ENCODE results near the gene PIKFYVE.

Gene PIKFYVE

GRCh38 chr2:208359632-208359986 lies 93.6 kb downstream of the PIKFYVE start:
- no peak for TF ChIP-seq CTCF (IDR thresholded peaks at IDR 0.05; ENCODE audit: insufficient read depth, low read length, missing control alignments)
- no peak overlapping the region for H3K4me3 ChIP-seq (ENCODE audit: low read depth, low read length)
- ChIA-PET CTCF (no interaction called here), POLR2A (no interaction called here)
- DNase-seq (ENCODE audit: low read depth, low spot score) = no peak

- ChIA-PET CTCF (interaction anchor here (1.8 kb wide), 1 partner anchor 13 kb away, joined by 4 read pairs; no protein-coding TSS in a partner anchor), POLR2A (no interaction called here)
- DNase-seq (ENCODE audit: low read depth, low spot score) = no peak
- H3K4me3 ChIP-seq (ENCODE audit: low read depth, low read length) = no peak overlapping the region
- TF ChIP-seq CTCF (IDR thresholded peaks at IDR 0.05; ENCODE audit: insufficient read depth, low read length, missing control alignments) = no peak
These were observed 94.4 kb downstream of the PIKFYVE start for GRCh38 chr2:208360259-208361076.

- CTCF ChIA-PET = interaction anchor here (1.8 kb wide), 1 partner anchor 12 kb away, joined by 4 read pairs; no protein-coding TSS in a partner anchor
- no peak overlapping the region for H3K4me3 ChIP-seq (ENCODE audit: low read depth, low read length)
- TF ChIP-seq CTCF (IDR thresholded peaks at IDR 0.05; ENCODE audit: insufficient read depth, low read length, missing control alignments) = no peak
- POLR2A ChIA-PET = no interaction called here
- no peak for DNase-seq (ENCODE audit: low read depth, low spot score)
These were observed 95.0 kb downstream of the PIKFYVE start for GRCh38 chr2:208361077-208361441.

GRCh38 chr2:208363485-208363884 lies 97.4 kb downstream of the PIKFYVE start:
- no peak for TF ChIP-seq CTCF (IDR thresholded peaks at IDR 0.05; ENCODE audit: insufficient read depth, low read length, missing control alignments)
- DNase-seq (ENCODE audit: low read depth, low spot score) = peak; percentile 63
- POLR2A ChIA-PET = interaction anchor here (0.7 to 0.8 kb wide), 2 partner anchors 987 to 1620 kb away, joined by 3 to 4 read pairs; no protein-coding TSS in a partner anchor
- H3K4me3 ChIP-seq (ENCODE audit: low read depth, low read length) = no peak overlapping the region
- CTCF ChIA-PET = interaction anchor here (1.0 to 1.4 kb wide), 2 partner anchors 9 to 10 kb away, joined by 3 to 6 read pairs; no protein-coding TSS in a partner anchor

GRCh38 chr2:208366215-208367127 lies 100.4 kb downstream of the PIKFYVE start:
- TF ChIP-seq CTCF (IDR thresholded peaks at IDR 0.05; ENCODE audit: insufficient read depth, low read length, missing control alignments) = no peak
- no peak overlapping the region for H3K4me3 ChIP-seq (ENCODE audit: low read depth, low read length)
- CTCF ChIA-PET = interaction anchor here (0.6 kb wide), 1 partner anchor 959 kb away, joined by 5 read pairs; no protein-coding TSS in a partner anchor
- POLR2A ChIA-PET = no interaction called here
- DNase-seq (ENCODE audit: low read depth, low spot score) = no peak

GRCh38 chr2:208369091-208369490 lies 103.0 kb downstream of the PIKFYVE start:
- no peak overlapping the region for H3K4me3 ChIP-seq (ENCODE audit: low read depth, low read length)
- ChIA-PET CTCF (no interaction called here), POLR2A (no interaction called here)
- DNase-seq (ENCODE audit: low read depth, low spot score) = no peak
- TF ChIP-seq CTCF (IDR thresholded peaks at IDR 0.05; ENCODE audit: insufficient read depth, low read length, missing control alignments) = no peak

All from AG04449 (cell line).